Lower lobe of right lung (tissue), 2 donors: ENCODE data around the gene PGC. TPM values are rescaled to one million over a fixed set of nuclear protein-coding genes. Genes with fewer than 3 reads are reported as not detected.

Source experiments
- ATAC-seq, 2 donors: fragments of 200-7000 bp; cut with Tn5 transposase; one replicate each; pipeline ENCODE4 v1.9.1; 2020 to 2022; ENCODE audit warnings: mild to moderate bottlenecking in 2 of 2, moderate library complexity in 2 of 2
- DNase-seq: peaks from one replicate; pipeline ENCODE4 v3.0.0-alpha.2; 2020
- H3K27ac ChIP-seq: fragments of 200-600 bp; one replicate; pipeline ENCODE4 v1.8.0; 2022
- H3K27me3 ChIP-seq: fragments of 200-600 bp; one replicate; pipeline ENCODE4 v1.8.0; 2022; ENCODE audit warnings: low read depth
- H3K36me3 ChIP-seq: fragments of 200-600 bp; one replicate; pipeline ENCODE4 v1.8.0; 2022; ENCODE audit warnings: mild to moderate bottlenecking
- H3K4me1 ChIP-seq: fragments of 200-600 bp; one replicate; pipeline ENCODE4 v1.8.0; 2022
- H3K4me3 ChIP-seq: fragments of 200-600 bp; one replicate; pipeline ENCODE4 v1.8.0; 2022; ENCODE audit warnings: mild to moderate bottlenecking
- H3K9me3 ChIP-seq: fragments of 200-600 bp; one replicate; pipeline ENCODE4 v1.8.0; 2022
- CTCF ChIP-seq: fragments of 200-600 bp; IDR thresholded peaks from one replicate; pipeline ENCODE4 v1.8.0; 2022; ENCODE audit warnings: antibody characterized with exemption, mild to moderate bottlenecking
- intact Hi-C: fragments of 100-400 bp; cut with DNase I; formaldehyde crosslinking; loops from one replicate; pipeline ENCODE4 v1.11.0; 2022
- total RNA-seq: library from RNA; stranded (reverse); fragmentation: NEBNext Ultra II Directional; extraction: Animal tissue kit (Norgen Biotek cat#: 25700); gene quantifications from one replicate; pipeline ENCODE4 v1.2.1, GENCODE V29; 2021
- donor health status: DM: no; HTN: yes; CAD: no; lungs with severe emphysema.

PGC gene
- total RNA-seq, 1 donor from 2014 or later = 947 TPM

GRCh38 chr6:41692730-41693129 is 54.5 kb downstream of the PGC start:
- Histone ChIP-seq H3K27me3 (no peaks in the 10 kb centered on the region), H3K4me1 (no peaks in the 10 kb centered on the region), H3K9me3 (no peaks in the 10 kb centered on the region), H3K36me3 (peaks cover 37% of the 10 kb centered on the region), H3K4me3 (no peak overlapping the region), H3K27ac (no peak overlapping the region)
- DNase-seq (peak; percentile 6), ATAC-seq (no peak)
- no peak for TF ChIP-seq CTCF
- intact Hi-C loops = no loop called here

- no peak for TF ChIP-seq CTCF
- intact Hi-C loops = no loop called here
- peaks cover 43% of the 10 kb centered on the region for H3K36me3 ChIP-seq
- no peak overlapping the region for H3K4me3 ChIP-seq
- no peaks in the 10 kb centered on the region for H3K4me1 ChIP-seq
- ATAC-seq (no peak), DNase-seq (peak; percentile 4)
- H3K9me3 ChIP-seq = no peaks in the 10 kb centered on the region
- no peak overlapping the region for H3K27ac ChIP-seq
- no peaks in the 10 kb centered on the region for H3K27me3 ChIP-seq
These were observed 55.0 kb downstream of the PGC start for GRCh38 chr6:41692080-41692675.

DNA sequence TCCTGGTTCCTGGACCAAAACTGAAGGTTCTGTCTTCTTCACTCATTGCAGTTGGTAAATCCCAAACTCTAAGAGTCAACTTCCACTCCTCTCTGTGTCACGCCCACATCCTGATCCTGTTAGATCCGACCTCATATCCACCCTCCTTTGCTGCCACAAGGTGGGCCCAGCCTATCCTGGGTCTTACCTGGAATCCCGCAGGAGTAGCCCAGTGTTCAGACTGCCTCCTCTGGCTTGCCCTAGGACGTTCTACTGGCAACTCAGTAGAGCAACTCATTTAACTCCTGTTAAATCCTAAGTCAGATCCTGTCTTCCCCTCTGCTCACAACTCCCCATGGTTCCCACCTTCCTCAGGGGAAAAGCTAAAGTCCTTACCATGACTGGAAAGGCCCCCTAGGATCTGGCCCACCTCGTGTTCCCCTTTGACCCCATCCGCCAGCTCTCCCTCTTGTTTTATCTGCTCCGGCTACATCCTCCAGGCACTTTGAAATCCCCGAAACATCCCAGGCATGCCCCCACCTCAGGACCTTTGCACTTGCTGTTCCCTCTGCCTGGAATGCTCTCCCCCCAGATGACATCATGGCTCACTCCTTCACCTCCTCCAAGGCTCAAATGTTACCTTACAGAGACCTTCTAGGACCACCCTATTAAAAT is 55.6 kb downstream of the PGC start:
- H3K36me3 ChIP-seq = peaks cover 49% of the 10 kb centered on the region
- no peak for TF ChIP-seq CTCF
- no peak overlapping the region for H3K27ac ChIP-seq
- H3K4me3 ChIP-seq = no peak overlapping the region
- H3K4me1 ChIP-seq = no peaks in the 10 kb centered on the region
- ATAC-seq = no peak
- intact Hi-C loops = no loop called here
- H3K9me3 ChIP-seq = no peaks in the 10 kb centered on the region
- no peaks in the 10 kb centered on the region for H3K27me3 ChIP-seq
- DNase-seq = peak; percentile 29

DNA sequence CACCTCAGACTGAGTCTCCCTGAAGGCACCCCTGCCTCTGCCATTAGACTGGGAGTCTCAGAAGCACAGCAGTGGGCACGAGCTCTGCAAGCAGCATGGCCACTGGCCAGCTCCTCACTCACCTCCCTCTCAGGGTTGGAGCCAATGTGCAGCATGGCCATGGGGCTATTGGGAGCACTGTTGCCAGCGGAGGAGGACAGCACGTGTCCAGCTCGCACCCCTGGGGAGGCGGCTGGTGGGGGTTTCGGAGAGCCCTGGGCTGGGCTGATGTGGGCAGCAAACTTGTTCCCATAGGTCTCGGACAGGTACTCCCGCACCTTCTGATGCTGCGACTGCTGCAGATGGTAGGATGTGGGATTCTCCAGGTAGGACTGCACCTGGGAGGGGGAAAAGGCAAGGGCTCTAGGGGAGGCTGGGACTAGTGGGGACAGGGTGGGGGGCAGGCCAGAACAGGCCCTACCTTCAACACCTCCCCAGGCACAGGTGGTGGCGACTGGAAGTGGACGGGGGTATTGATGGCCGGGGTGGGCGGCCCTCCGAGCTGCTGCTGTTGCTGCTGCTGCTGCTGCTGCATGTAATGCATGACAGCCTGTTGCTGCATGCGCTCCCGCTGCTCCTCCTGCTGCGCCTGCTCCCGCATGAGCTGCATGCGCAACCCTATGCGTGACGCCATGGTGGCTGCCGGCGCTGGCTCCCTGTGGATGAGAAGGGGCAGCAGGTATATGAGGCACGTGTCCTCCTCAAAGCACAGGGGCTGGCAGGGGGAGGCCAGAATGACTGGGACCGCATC is 56.5 kb downstream of the PGC start:
- TF ChIP-seq CTCF = no peak
- Histone ChIP-seq H3K27me3 (no peaks in the 10 kb centered on the region), H3K4me3 (no peak overlapping the region), H3K4me1 (no peaks in the 10 kb centered on the region), H3K27ac (no peak overlapping the region), H3K36me3 (peaks cover 57% of the 10 kb centered on the region), H3K9me3 (no peaks in the 10 kb centered on the region)
- DNase-seq = peak; percentile 39
- ATAC-seq = no peak
- intact Hi-C loops = no loop called here

DNA sequence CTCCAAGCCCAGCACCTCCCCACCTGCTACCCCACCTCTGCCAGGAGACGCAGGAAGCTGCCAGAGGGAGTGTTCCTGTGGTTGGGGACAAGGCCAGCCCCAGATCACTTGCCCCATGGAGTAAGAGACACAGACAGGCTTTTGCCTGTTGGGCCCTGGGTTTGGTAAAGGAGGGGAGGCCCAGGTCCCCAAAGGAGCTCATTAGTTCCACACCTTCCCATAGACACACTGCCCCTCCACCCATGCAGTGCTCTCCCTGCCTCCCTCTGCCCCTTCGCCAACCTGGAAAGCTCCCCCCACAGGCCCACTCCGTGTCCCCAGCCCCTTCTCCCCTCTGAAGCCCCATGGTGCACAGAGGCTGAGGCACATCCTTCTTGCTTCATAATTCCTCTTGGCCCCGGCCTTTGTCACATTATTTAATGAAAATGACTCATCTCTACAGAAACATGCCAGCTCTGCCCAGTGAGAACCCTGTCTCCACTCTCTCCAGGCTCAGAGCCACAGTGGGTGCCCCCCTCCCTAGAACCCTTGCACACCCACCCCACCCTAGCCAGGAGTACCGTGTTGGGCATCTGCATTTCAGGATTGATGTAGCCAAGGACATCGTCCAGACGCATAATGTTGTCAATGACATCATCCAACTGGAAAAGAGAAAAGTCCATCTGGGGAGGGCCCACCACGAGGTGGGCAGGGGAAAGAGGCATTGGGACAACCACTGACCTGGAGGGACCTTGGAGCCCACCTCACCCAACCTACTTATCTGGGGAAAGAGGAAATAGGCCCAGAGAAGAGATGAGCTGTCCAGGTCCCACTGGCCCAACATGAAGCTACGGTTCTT is 57.8 kb downstream of the PGC start:
- peak; percentile 15 for DNase-seq
- H3K27me3 ChIP-seq = no peaks in the 10 kb centered on the region
- TF ChIP-seq CTCF = no peak
- H3K36me3 ChIP-seq = peaks cover 71% of the 10 kb centered on the region
- H3K4me3 ChIP-seq = no peak overlapping the region
- no peaks in the 10 kb centered on the region for H3K4me1 ChIP-seq
- no peak for ATAC-seq
- no peaks in the 10 kb centered on the region for H3K9me3 ChIP-seq
- intact Hi-C loops = no loop called here
- no peak overlapping the region for H3K27ac ChIP-seq
